Panc1 (cell line): ENCODE results near the gene LTF. TPM values are rescaled to one million over a fixed set of nuclear protein-coding genes. Genes with fewer than 3 reads are reported as not detected.

Source experiments
- ATAC-seq: fragments of 200-7000 bp; cut with Tn5 transposase; 2 replicates; pipeline ENCODE4 v1.9.1; 2020; ENCODE audit warnings: mild to moderate bottlenecking, moderate library complexity
- BruUV-seq: library from RNA; stranded (reverse); fragments of 400-500 nt; replicated peaks from 2 replicates; lab custom pipeline; 2021; lab: Mats Ljungman, UMichigan
- CTCF ChIA-PET: fragments of 300-600 bp; sonication (Branson Sonifier 250); formaldehyde crosslinking; loops from one replicate; lab custom pipeline; 2022; ENCODE audit warnings: antibody characterized with exemption; lab: Charles Lee
- POLR2A ChIA-PET: fragments of 300-600 bp; sonication (Branson Sonifier 250); formaldehyde crosslinking; loops from one replicate; lab custom pipeline; 2022; ENCODE audit warnings: antibody characterized with exemption; lab: Charles Lee
- DNase-seq: peaks from one replicate; pipeline ENCODE4 v3.0.0-alpha.2; 2010; ENCODE audit warnings: low read depth, low spot score
- H3K27ac ChIP-seq: 2 replicates; pipeline ENCODE4 v1.5.1; 2011; ENCODE audit warnings: mild to moderate bottlenecking, low read length, inconsistent platforms
- H3K27me3 ChIP-seq: fragments of 200-500 bp; sonication (Bioruptor generic); 2 replicates; pipeline ENCODE4 v1.6.0; 2014; ENCODE audit warnings: low read length, inconsistent platforms; ENCODE audit not compliant: control insufficient read depth, insufficient read depth
- H3K36me3 ChIP-seq: fragments of 200-500 bp; sonication (Bioruptor generic); 2 replicates; pipeline ENCODE4 v1.5.1; 2014; ENCODE audit warnings: inconsistent platforms, mild to moderate bottlenecking, low read length, moderate library complexity; ENCODE audit not compliant: control insufficient read depth, insufficient read depth
- H3K4me1 ChIP-seq: 2 replicates; pipeline ENCODE4 v1.5.1; 2011; ENCODE audit warnings: inconsistent platforms, mild to moderate bottlenecking, low read length, moderate library complexity; ENCODE audit not compliant: control insufficient read depth, insufficient read depth
- H3K4me3 ChIP-seq, 2 experiments: 2 replicates each; pipeline ENCODE4 v1.5.1; 2011 to 2012; ENCODE audit warnings: low read depth in 2 of 2, low read length in 2 of 2, mild to moderate bottlenecking in 2 of 2, inconsistent platforms in 1 of 2, moderate library complexity in 1 of 2
- H3K9me3 ChIP-seq: fragments of 200-500 bp; sonication (Bioruptor generic); 2 replicates; pipeline ENCODE4 v1.5.1; 2014; ENCODE audit warnings: low read depth, mild to moderate bottlenecking, inconsistent platforms, low read length, moderate library complexity; ENCODE audit not compliant: control insufficient read depth, insufficient read depth
- CTCF ChIP-seq: fragments of 450-650 bp; IDR thresholded peaks from 2 replicates; pipeline ENCODE4 v1.5.1; 2017; ENCODE audit warnings: mild to moderate bottlenecking
- POLR2AphosphoS5 ChIP-seq: IDR thresholded peaks from 2 replicates; pipeline ENCODE4 v1.6.1; 2012; ENCODE audit warnings: mild to moderate bottlenecking, low read depth, low read length, moderate library complexity
- REST ChIP-seq, 2 experiments: IDR thresholded peaks; 2 replicates each; pipeline ENCODE4 v1.6.1; 2011 to 2012; ENCODE audit warnings: low read depth in 2 of 2, control low read depth in 1 of 2, low read length in 1 of 2, mild to moderate bottlenecking in 1 of 2, moderate library complexity in 1 of 2; ENCODE audit not compliant: insufficient read depth in 1 of 2
- SIN3A ChIP-seq: IDR thresholded peaks from 2 replicates; pipeline ENCODE4 v1.6.1; 2012; ENCODE audit warnings: low read depth, mild to moderate bottlenecking, low read length, moderate library complexity, borderline replicate concordance; ENCODE audit not compliant: insufficient read depth
- TCF7L2 ChIP-seq: IDR thresholded peaks from 2 replicates; pipeline ENCODE4 v1.6.1; 2011; ENCODE audit warnings: mild to moderate bottlenecking, low read depth, low read length, inconsistent platforms
- in situ Hi-C: cut with HindIII; loops from 2 replicates; pipeline ENCODE4 v1.10.0; 2016; ENCODE audit warnings: low sequenced_read_pairs, low pct_unique_long_range_greater_than_20kb
- intact Hi-C: fragments of 100-400 bp; cut with micrococcal nuclease; formaldehyde crosslinking; loops from one replicate; pipeline ENCODE4 v1.10.0; 2022; ENCODE audit not compliant: unreplicated experiment
- total RNA-seq: library from RNA; stranded (reverse); gene quantifications from one replicate; pipeline ENCODE4 v1.2.1, GENCODE V29; 2021; ENCODE audit not compliant: unreplicated experiment

Gene LTF
- total RNA-seq, 1 experiment from 2014 or later = not detected

GRCh38 chr3:46438831-46439230, 25.9 kb downstream of the LTF start:
- DNase-seq (no peak), ATAC-seq (no peak)
- POLR2A ChIA-PET = no interaction called here
- no peak overlapping the region for H3K27ac ChIP-seq
- in situ Hi-C loops (no loop called here), intact Hi-C loops (no loop called here)
- no peaks in the 10 kb centered on the region for H3K36me3 ChIP-seq
- no peak overlapping the region for H3K4me3 ChIP-seq
- no TSS peak for BruUV-seq
- no peak for TF ChIP-seq SIN3A
- TF ChIP-seq REST (IDR thresholded peaks at IDR 0.05; ENCODE audit: insufficient read depth in 1 of 2, low read depth in 2 of 2, low read length in 1 of 2) = no peak
- no peaks in the 10 kb centered on the region for H3K9me3 ChIP-seq
- CTCF ChIA-PET = no interaction called here
- no peaks in the 10 kb centered on the region for H3K4me1 ChIP-seq
- H3K27me3 ChIP-seq = no peaks in the 10 kb centered on the region; the same call in 1 of the 2 replicates

DNA sequence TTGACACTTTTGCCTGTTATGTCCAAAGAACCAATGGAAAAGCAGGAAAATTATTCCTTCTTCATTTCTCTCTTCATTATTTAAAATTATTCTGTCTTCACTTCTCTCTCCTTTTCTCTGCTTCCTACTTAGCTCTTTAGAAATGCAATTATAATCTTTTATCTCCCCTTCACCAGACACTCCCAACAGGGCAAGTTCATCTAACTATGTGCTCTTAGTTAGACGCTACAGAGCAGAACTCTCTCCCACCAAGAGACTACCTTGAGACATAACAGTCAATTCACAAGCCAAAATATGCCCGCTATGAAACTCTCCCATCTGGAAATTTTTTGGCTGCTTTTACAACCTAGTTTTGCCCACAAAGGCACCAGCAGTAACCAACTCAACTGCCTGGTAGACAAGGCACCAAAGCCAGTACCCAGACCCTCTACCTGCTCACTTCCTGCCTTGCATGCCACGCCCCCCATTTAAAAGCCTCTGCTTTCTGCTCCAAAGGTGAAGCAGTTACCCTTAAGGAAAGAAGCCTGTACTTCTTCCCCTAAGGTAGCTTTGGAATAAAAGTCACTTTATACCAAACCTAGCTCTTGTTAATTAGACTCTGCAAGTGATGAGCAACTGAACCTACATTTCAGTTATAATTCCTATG, 29.5 kb downstream of the LTF start:
- BruUV-seq = no TSS peak

More for the DNA sequence above, 29.5 kb downstream of the LTF start:
- intact Hi-C loops = no loop called here
- TF ChIP-seq POLR2AphosphoS5 = no peak
- TF ChIP-seq SIN3A = no peak
- no peak for TF ChIP-seq TCF7L2
- no peak for TF ChIP-seq REST (IDR thresholded peaks at IDR 0.05; ENCODE audit: insufficient read depth in 1 of 2, low read depth in 2 of 2, low read length in 1 of 2)
- TF ChIP-seq CTCF = no peak
- no peaks in the 10 kb centered on the region for H3K9me3 ChIP-seq
- ChIA-PET CTCF (no interaction called here), POLR2A (no interaction called here)
- ATAC-seq = no peak
- in situ Hi-C loops = no loop called here
- H3K27me3 ChIP-seq = no peaks in the 10 kb centered on the region; the same call in 1 of the 2 replicates
- H3K4me1 ChIP-seq = no peaks in the 10 kb centered on the region
- no peak overlapping the region for H3K4me3 ChIP-seq
- H3K36me3 ChIP-seq = no peaks in the 10 kb centered on the region
- no peak for DNase-seq
- H3K27ac ChIP-seq = no peak overlapping the region
